Measurements from ENCODE around the gene NMT2.

NMT2 gene

GRCh38 chr10:15092855-15093408 lies 75.6 kb downstream of the NMT2 start:
- DNase-seq (ENCODE audit: low spot score), result no peak

- DNase-seq (ENCODE audit: low spot score), result no peak
These were observed 77.1 kb downstream of the NMT2 start for GRCh38 chr10:15091418-15091817.

GRCh38 chr10:15088428-15089261 lies 79.8 kb downstream of the NMT2 start, which contains the start of gene ACBD7:
Gene ACBD7, minus strand, starts transcription at chr10:15088776. Its CDS starts 48 bp downstream, at chr10:15088728.
- peak; percentile 66 for DNase-seq (ENCODE audit: low spot score)

GRCh38 chr10:15084502-15084922 lies 84.0 kb downstream of the NMT2 start:
- no peak for DNase-seq (ENCODE audit: low spot score)

GRCh38 chr10:15083674-15084501 lies 84.6 kb downstream of the NMT2 start:
- no peak for DNase-seq (ENCODE audit: low spot score)

GRCh38 chr10:15075421-15075820 lies 93.1 kb downstream of the NMT2 start:
- DNase-seq (ENCODE audit: low spot score), result no peak

- DNase-seq (ENCODE audit: low spot score), result no peak
These were observed 96.1 kb downstream of the NMT2 start for GRCh38 chr10:15072358-15072757.

GRCh38 chr10:15069230-15069629 lies 99.3 kb downstream of the NMT2 start:
- no peak for DNase-seq (ENCODE audit: low spot score)

GRCh38 chr10:15068802-15069201 lies 99.7 kb downstream of the NMT2 start:
- DNase-seq (ENCODE audit: low spot score), result no peak

- DNase-seq (ENCODE audit: low spot score), result no peak
These were observed 101.3 kb downstream of the NMT2 start for GRCh38 chr10:15067154-15067553.

GRCh38 chr10:15060638-15061037 lies 107.9 kb downstream of the NMT2 start:
- no peak for DNase-seq (ENCODE audit: low spot score)

GRCh38 chr10:15059914-15060313 lies 108.6 kb downstream of the NMT2 start:
- no peak for DNase-seq (ENCODE audit: low spot score)

- no peak for DNase-seq (ENCODE audit: low spot score)
These were observed 109.8 kb downstream of the NMT2 start for GRCh38 chr10:15058689-15059088.
